ENCODE measurements around the gene IFRD1.

DNA sequence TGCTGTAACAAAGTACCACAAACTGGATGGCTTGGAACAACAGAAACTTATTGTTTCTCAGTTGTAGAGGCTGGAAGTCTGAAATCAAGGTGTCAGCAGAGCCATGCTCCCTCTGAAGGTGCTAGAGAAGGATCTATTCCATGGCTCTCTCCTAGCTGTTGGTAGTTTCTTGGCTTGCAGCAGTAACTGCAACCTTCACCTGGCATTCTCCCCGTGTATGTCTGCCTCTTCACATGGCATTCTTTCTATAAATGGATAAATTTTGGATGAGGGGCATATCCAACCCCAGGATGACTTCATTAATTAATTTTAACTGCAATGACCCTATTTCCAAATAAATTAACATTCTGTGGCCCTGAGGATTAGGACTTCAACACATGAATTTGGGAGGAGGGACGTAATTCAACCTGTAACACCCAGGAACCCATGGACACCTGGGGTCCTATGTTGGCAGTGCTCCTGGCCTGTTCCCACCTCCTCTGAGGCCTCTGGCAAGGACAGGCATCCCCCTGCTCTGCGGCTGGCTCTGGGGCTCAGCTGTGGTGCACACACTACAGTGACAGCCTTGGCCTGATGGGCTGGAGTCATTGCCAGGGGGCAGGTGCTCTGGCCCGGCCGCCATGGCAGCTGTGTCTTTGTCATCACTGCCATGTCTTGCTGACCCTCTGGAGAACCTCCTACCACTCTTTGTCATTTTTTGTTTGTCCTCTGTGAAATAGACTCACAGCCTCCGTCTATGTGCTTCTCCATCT is 61.4 kb downstream of the IFRD1 start:
- TF ChIP-seq, protein P1, sequence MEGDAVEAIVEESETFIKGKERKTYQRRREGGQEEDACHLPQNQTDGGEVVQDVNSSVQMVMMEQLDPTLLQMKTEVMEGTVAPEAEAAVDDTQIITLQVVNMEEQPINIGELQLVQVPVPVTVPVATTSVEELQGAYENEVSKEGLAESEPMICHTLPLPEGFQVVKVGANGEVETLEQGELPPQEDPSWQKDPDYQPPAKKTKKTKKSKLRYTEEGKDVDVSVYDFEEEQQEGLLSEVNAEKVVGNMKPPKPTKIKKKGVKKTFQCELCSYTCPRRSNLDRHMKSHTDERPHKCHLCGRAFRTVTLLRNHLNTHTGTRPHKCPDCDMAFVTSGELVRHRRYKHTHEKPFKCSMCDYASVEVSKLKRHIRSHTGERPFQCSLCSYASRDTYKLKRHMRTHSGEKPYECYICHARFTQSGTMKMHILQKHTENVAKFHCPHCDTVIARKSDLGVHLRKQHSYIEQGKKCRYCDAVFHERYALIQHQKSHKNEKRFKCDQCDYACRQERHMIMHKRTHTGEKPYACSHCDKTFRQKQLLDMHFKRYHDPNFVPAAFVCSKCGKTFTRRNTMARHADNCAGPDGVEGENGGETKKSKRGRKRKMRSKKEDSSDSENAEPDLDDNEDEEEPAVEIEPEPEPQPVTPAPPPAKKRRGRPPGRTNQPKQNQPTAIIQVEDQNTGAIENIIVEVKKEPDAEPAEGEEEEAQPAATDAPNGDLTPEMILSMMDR (optimal IDR thresholded peaks at IDR 0.05 in 1 of 3, IDR thresholded peaks at IDR 0.05 in 1 of 3, conservative IDR thresholded peaks at IDR 0.05 in 1 of 3; ENCODE audit: extremely low read depth in 1 of 3, insufficient read depth in 2 of 3, low read length in 3 of 3): no peak
- TF ChIP-seq EZH2 (IDR thresholded peaks at IDR 0.05; ENCODE audit: low read length): no peak
